ENCODE measurements around the gene RAI1. TPM values are rescaled to one million over a fixed set of nuclear protein-coding genes. Genes with fewer than 3 reads are reported as not detected.

RAI1 gene
- total RNA-seq, 4 donors from 2014 or later = 20.3 to 46.1 (median 30.4) TPM

GRCh38 chr17:17856386-17856785 lies 175.1 kb downstream of the RAI1 start:
- 71% methylated on average over 2 of the region's 2 CpGs for WGBS
- Histone ChIP-seq H3K27me3 (no peaks in the 10 kb centered on the region), H3K9me3 (no peaks in the 10 kb centered on the region), H3K36me3 (peaks cover 24% of the 10 kb centered on the region), H3K27ac (no peak overlapping the region), H3K4me1 (peaks cover 35% of the 10 kb centered on the region), H3K4me3 (no peak overlapping the region)
- TF ChIP-seq POLR2AphosphoS5 (IDR thresholded peaks at IDR 0.05) (no peak), EP300 (IDR thresholded peaks at IDR 0.05) (no peak), POLR2A (IDR thresholded peaks at IDR 0.05) (no peak), CTCF (IDR thresholded peaks at IDR 0.05) (no peak)
- no peak for DNase-seq (ENCODE audit: low spot score in 2 of 2)

DNA sequence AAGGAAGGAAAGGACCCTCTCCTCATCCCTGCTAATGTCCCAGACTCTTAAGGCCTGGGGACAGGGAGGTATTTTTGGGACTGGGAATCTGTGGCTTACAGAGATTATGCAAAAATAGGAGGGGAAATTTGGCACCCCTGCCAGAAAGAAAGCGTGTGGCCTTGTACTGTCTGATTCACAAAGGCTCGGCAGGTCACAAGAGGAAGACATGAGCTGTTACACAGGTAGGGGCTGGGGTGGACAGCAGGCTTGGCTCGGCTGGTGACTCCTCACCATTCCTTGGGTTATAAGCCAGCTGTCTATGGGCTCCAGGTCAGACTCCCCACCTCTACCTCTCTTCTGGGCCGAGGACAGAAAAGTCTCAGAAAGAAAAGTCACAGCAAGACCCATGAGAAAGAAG lies 176.2 kb downstream of the RAI1 start:
- TF ChIP-seq POLR2A (IDR thresholded peaks at IDR 0.05) = no peak
- no peak for TF ChIP-seq POLR2AphosphoS5 (IDR thresholded peaks at IDR 0.05)
- TF ChIP-seq CTCF (IDR thresholded peaks at IDR 0.05) = no peak
- TF ChIP-seq EP300 (IDR thresholded peaks at IDR 0.05) = no peak
- Histone ChIP-seq H3K27ac (no peak overlapping the region), H3K9me3 (no peaks in the 10 kb centered on the region), H3K4me3 (no peak overlapping the region), H3K27me3 (no peaks in the 10 kb centered on the region), H3K36me3 (peaks cover 23% of the 10 kb centered on the region), H3K4me1 (peaks cover 35% of the 10 kb centered on the region)
- WGBS = 92% methylated on average over 4 of the region's 4 CpGs
- DNase-seq (ENCODE audit: low spot score in 2 of 2) = no peak

- Histone ChIP-seq H3K36me3 (peaks cover 27% of the 10 kb centered on the region), H3K4me1 (peaks cover 20% of the 10 kb centered on the region), H3K27me3 (no peaks in the 10 kb centered on the region), H3K27ac (no peak overlapping the region), H3K9me3 (no peaks in the 10 kb centered on the region), H3K4me3 (no peak overlapping the region)
- 47% methylated on average over 8 of the region's 9 CpGs for WGBS
- DNase-seq (ENCODE audit: low spot score in 2 of 2) = no peak
- TF ChIP-seq CTCF (IDR thresholded peaks at IDR 0.05) (peak; percentile 94 to 95), POLR2AphosphoS5 (IDR thresholded peaks at IDR 0.05) (peak in 1 of 3 donors; percentile 21), EP300 (IDR thresholded peaks at IDR 0.05) (no peak)
Measured at GRCh38 chr17:17859909-17860765, 178.9 kb downstream of the RAI1 start.

DNA sequence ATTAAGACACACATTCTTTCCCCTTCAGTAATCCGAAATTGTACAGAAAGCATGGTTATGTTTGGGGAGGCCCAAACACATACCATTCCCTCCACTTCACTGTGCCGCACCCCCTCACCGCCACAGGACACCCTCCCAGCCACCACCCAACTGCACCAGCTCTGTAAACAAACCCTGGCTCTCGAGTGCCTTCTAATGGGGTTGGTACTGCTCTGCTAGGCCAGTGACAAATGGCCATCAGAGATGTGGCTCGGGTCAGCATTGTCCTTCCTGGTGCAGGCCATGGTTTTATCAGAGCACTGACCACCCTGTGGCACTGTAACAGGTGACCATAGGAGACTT lies 179.5 kb downstream of the RAI1 start:
- Histone ChIP-seq H3K36me3 (peaks cover 27% of the 10 kb centered on the region), H3K27ac (no peak overlapping the region), H3K9me3 (no peaks in the 10 kb centered on the region), H3K27me3 (no peaks in the 10 kb centered on the region), H3K4me3 (no peak overlapping the region), H3K4me1 (peaks cover 14% of the 10 kb centered on the region)
- TF ChIP-seq POLR2AphosphoS5 (IDR thresholded peaks at IDR 0.05) (no peak), CTCF (IDR thresholded peaks at IDR 0.05) (no peak), EP300 (IDR thresholded peaks at IDR 0.05) (no peak)
- DNase-seq (ENCODE audit: low spot score in 2 of 2) = no peak
- 81% methylated on average over 5 of the region's 5 CpGs for WGBS

Other genes starting within 250 kb of the RAI1 start
- 10 to 100 TPM; 14.6 to 22.6 (median 17.4) TPM for gene MED9, start 204.5 kb upstream of the RAI1 start, total RNA-seq
- 10 to 100 TPM; 11.7 to 31.1 (median 21.5) TPM for gene RASD1, start 185.1 kb upstream of the RAI1 start, total RNA-seq
- gene PEMT, start 89.8 kb upstream of the RAI1 start, total RNA-seq = 10 to 100 TPM; 25.7 to 60.6 (median 50.0) TPM
- 100 to 1,000 TPM in 2 of 4 donors, 10 to 100 TPM in 2; 78.1 to 124 (median 91.7) TPM for gene SREBF1, start 155.5 kb downstream of the RAI1 start, total RNA-seq

Measured in suprapubic skin (tissue), 4 donors.